K562 (cell line): Measurements from ENCODE around the gene PRR30. TPM values are rescaled to one million over a fixed set of nuclear protein-coding genes. Genes with fewer than 3 reads are reported as not detected.
"Not testable (repeated sequence)": the region's sequence is repeated elsewhere in the genome, so short reads cannot be mapped to it uniquely, and the experiment has no call there.

Experiments used
- ATAC-seq: fragments of 200-7000 bp; cut with Tn5 transposase; 3 replicates; pipeline ENCODE4 v1.9.1; 2020; ENCODE audit warnings: moderate library complexity
- BruUV-seq: library from RNA; stranded (reverse); fragments of 400-500 nt; replicated peaks from 2 replicates; lab custom pipeline; 2021; lab: Mats Ljungman, UMichigan
- CTCF ChIA-PET: fragments of 300-600 bp; formaldehyde crosslinking; extraction: SDS; loops from one replicate; lab custom pipeline; 2021; ENCODE audit warnings: low intra/inter-chr PET ratio; lab: Yijun Ruan, JAX
- POLR2A ChIA-PET: fragments of 300-600, 350-650 bp; sonication (Branson Sonifier 250); formaldehyde crosslinking; extraction: SDS; loops from one replicate; lab custom pipeline; 2021; ENCODE audit warnings: antibody characterized with exemption, inconsistent platforms; lab: Yijun Ruan, JAX
- DNase-seq, 4 experiments: peaks; one replicate each; pipeline versions ENCODE4 v3.0.0 to v3.0.0-alpha.2; 2011 to 2018; ENCODE audit warnings: low spot score in 3 of 4, mixed read lengths in 3 of 4; ENCODE audit errors: extremely low read depth in 1 of 4
- FAIRE-seq: peaks from 2 replicates; lab custom pipeline; 2011; peaks lifted over from hg19 to GRCh38; lab: Jason Lieb, UNC
- H2AFZ ChIP-seq: 2 replicates; pipeline ENCODE4 v1.6.0; 2011; ENCODE audit warnings: low read depth, low read length, control low read depth, inconsistent platforms
- H3K27ac ChIP-seq: fragments of 200-600 bp; 3 replicates; pipeline ENCODE4 v1.8.0; 2011; ENCODE audit warnings: low read depth, mild to moderate bottlenecking, control low read depth, inconsistent platforms, low read length, moderate library complexity, mixed read lengths; ENCODE audit errors: extremely low read depth
- H3K27me3 ChIP-seq, 2 experiments: fragments of 300-600 bp in 1 of 2; 2 replicates in 1 of 2; 3 replicates in 1 of 2; pipeline versions ENCODE4 v1.6.0 to v1.8.0; 2011; ENCODE audit warnings: inconsistent platforms in 2 of 2, low read length in 2 of 2, mild to moderate bottlenecking in 1 of 2, mixed read lengths in 1 of 2, moderate library complexity in 1 of 2; ENCODE audit not compliant: control insufficient read depth in 2 of 2, insufficient read depth in 2 of 2
- H3K36me3 ChIP-seq: fragments of 300-600 bp; 3 replicates; pipeline ENCODE4 v1.8.0; 2011; ENCODE audit warnings: mild to moderate bottlenecking, low read length, inconsistent platforms; ENCODE audit not compliant: control insufficient read depth, insufficient read depth
- H3K4me1 ChIP-seq, 2 experiments: fragments of 200-600 bp in 1 of 2; replicated peaks in 1 of 2; 2 replicates in 1 of 2; 3 replicates in 1 of 2; pipeline versions ENCODE4 v1.5.1 to v1.8.0; 2011; ENCODE audit warnings: inconsistent platforms in 2 of 2, low read length in 2 of 2, mild to moderate bottlenecking in 1 of 2, mixed read lengths in 1 of 2, moderate library complexity in 1 of 2; ENCODE audit not compliant: control insufficient read depth in 2 of 2, insufficient read depth in 2 of 2
- H3K4me2 ChIP-seq: 2 replicates; pipeline ENCODE4 v1.6.1; 2011; ENCODE audit warnings: low read length, control low read depth, inconsistent platforms, mixed read lengths; ENCODE audit not compliant: insufficient read depth
- H3K4me3 ChIP-seq: fragments of 200-600 bp; sonication (generic), shearing (Covaris generic); 2 replicates; pipeline ENCODE4 v1.5.1; 2016; ENCODE audit warnings: control low read depth, inconsistent platforms
- H3K79me2 ChIP-seq: fragments of 200-600 bp; 3 replicates; pipeline ENCODE4 v1.8.0; 2011; ENCODE audit warnings: low read length, inconsistent platforms; ENCODE audit not compliant: control insufficient read depth, insufficient read depth
- H3K9ac ChIP-seq, 2 experiments: 2 replicates each; pipeline versions ENCODE4 v1.6.0 to v1.6.1; 2011; ENCODE audit warnings: low read depth in 2 of 2, low read length in 2 of 2, control low read depth in 1 of 2, inconsistent platforms in 1 of 2, mild to moderate bottlenecking in 1 of 2, mixed read lengths in 1 of 2; ENCODE audit not compliant: insufficient read depth in 1 of 2
- H3K9me1 ChIP-seq: one replicate; pipeline ENCODE4 v1.6.0; 2011; ENCODE audit warnings: inconsistent platforms, mild to moderate bottlenecking, low read length, moderate library complexity; ENCODE audit not compliant: control insufficient read depth, insufficient read depth
- H3K9me3 ChIP-seq: replicated peaks from 2 replicates; pipeline ENCODE4 v1.5.1; 2011; ENCODE audit warnings: low read depth, low read length, inconsistent platforms; ENCODE audit not compliant: control insufficient read depth, insufficient read depth
- H4K20me1 ChIP-seq: replicated peaks from 2 replicates; pipeline ENCODE4 v1.6.1; 2011; ENCODE audit warnings: low read length, inconsistent platforms, mixed read lengths; ENCODE audit not compliant: control insufficient read depth, insufficient read depth
- NFYB ChIP-seq: IDR thresholded peaks from 2 replicates; pipeline ENCODE4 v1.6.1; 2011; ENCODE audit warnings: mild to moderate bottlenecking, moderate library complexity; ENCODE audit not compliant: insufficient read length; ENCODE audit errors: extremely low read depth
- RBFOX2 ChIP-seq: fragments of 200-400 bp; formaldehyde crosslinking; IDR thresholded peaks from 2 replicates; pipeline ENCODE4 v1.6.1; 2017; ENCODE audit warnings: low read depth, mild to moderate bottlenecking, low read length, moderate library complexity
- ZNF121 ChIP-seq: sonication (generic); formaldehyde crosslinking; conservative IDR thresholded peaks from 2 replicates; pipeline ENCODE4 v1.8.0; 2022; ENCODE audit warnings: missing genetic modification reagents
- WGBS: fragments of 100-300 bp; shearing (Covaris generic); methylation state at CpG from one replicate; pipeline ENCODE4 v1.1.6; 2016; ENCODE audit warnings: low coverage, mixed read lengths; ENCODE audit not compliant: insufficient coverage; ENCODE audit errors: missing lambda C conversion rate; 5-methylcytosine and 5-hydroxymethylcytosine counted together
- in situ Hi-C: fragments of 300-500 bp; cut with MboI; formaldehyde crosslinking; loops from 4 replicates; pipeline ENCODE4 v1.15.0; 2018; ENCODE audit warnings: inconsistent platforms, mixed read lengths
- intact Hi-C: fragments of 100-400 bp; cut with micrococcal nuclease; formaldehyde crosslinking; loops from 2 replicates; pipeline ENCODE4 v1.14.2; 2022
- polyA plus RNA-seq, 8 experiments: library from polyadenylated mRNA; depleted of rRNA in 4 of 8; stranded (reverse) in 5 of 8; unstranded in 3 of 8; fragments of >200 nt; fragmentation: Nextera tagmentation in 2 of 8; fragmentation: Illumina TruSeq in 1 of 8; extraction: Ambion mirVana in 2 of 8; extraction: Trizol in 1 of 8; gene quantifications; 2 replicates each; pipeline versions ENCODE4 v1.2.1 to v1.2.3, GENCODE V29; 2011 to 2014; ENCODE audit warnings: inconsistent platforms in 1 of 8, missing spikeins in 1 of 8
- total RNA-seq, 7 experiments: library from RNA; depleted of rRNA in 6 of 7; stranded (reverse); fragments of >200 nt in 6 of 7; fragmentation: Illumina TruSeq in 2 of 7; extraction: Trizol in 2 of 7; gene quantifications; 2 replicates each; pipeline versions ENCODE4 v1.2.1 to v1.2.3, GENCODE V29; 2011 to 2021; ENCODE audit warnings: low replicate concordance in 1 of 7
- TF ChIP-seq, protein P1 (sequence below): sonication (generic); formaldehyde crosslinking; IDR thresholded peaks from 2 replicates; pipeline ENCODE4 v1.8.1; 2023; ENCODE audit warnings: missing genetic modification reagents, mild to moderate bottlenecking, borderline replicate concordance

Gene PRR30
- total and polyA plus RNA-seq, 9 of the 15 experiments (the other 6 are each of a cell fraction or from before 2014, with no cell fraction given), result not detected

DNA sequence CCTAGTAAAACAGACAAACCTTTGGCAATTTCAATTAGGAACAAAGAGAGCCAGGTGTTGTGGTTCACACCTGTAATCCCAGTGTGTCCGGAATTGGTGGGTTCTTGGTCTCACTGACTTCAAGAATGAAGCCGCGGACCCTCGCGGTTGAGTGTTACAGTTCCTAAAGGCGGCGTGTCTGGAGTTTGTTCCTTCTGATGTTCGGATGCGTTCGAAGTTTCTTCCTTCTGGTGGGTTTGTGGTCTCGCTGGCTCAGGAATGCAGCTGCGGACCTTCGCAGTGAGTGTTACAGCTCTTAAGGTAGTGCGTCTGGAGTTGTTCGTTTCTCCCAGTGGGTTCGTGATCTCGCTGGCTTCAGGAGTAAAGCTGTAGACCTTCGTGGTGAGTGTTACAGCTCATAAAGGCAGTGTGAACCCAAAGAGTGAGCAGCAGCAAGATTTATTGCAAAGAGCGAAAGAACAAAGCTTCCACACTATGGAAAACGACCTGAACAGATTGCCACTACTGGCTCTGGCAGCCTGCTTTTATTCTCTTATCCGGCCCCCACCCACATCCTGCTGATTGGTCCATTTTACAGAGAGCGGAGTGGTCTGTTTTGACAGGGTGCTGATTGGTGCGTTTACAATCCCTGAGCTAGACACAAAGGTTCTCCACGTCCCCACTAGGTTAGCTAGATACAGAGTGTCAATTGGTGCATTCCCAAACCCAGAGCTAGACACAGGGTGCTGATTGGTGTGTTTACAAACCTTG, 28.4 kb downstream of the PRR30 start:
- H3K4me3 ChIP-seq, intact Hi-C loops, BruUV-seq, CTCF ChIA-PET, in situ Hi-C loops, FAIRE-seq, H3K9me3 ChIP-seq, H3K27ac ChIP-seq, H3K27me3 ChIP-seq, DNase-seq, H3K9ac ChIP-seq, ATAC-seq, H4K20me1 ChIP-seq, H3K4me1 ChIP-seq, H3K9me1 ChIP-seq, H3K79me2 ChIP-seq, H3K36me3 ChIP-seq, H3K4me2 ChIP-seq: not testable (repeated sequence)
- 64% methylated on average over 24 of the region's 24 CpGs for WGBS
- H2AFZ ChIP-seq, result peak overlapping the region; percentile 35; the same call in 1 of the 2 replicates
- POLR2A ChIA-PET, result interaction anchor here (0.6 to 4.5 kb wide), 3 partner anchors 14 to 230 kb away, joined by 3 to 17 read pairs (median 3); partner anchors contain the start of gene ABHD1
- peak; percentile 40 for TF ChIP-seq NFYB

DNA sequence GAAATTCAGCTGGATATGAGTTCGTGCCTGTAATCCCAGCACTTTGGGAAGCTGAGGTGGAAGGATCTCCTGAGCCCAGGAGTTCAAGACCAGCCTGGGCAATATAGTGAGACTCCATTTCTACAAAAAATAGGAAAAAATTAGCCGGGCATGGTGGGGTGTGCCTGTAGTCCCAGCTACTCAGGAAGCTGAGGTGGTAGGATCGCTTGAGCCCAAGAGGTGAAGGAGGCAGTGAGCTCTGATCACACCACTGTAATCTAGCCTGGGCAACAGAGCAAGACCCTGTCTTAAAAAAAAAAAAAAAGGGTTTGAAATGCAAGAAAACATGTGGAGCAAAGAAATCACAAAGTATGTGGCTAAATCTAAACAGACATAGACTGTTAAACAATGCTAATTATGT, 30.1 kb downstream of the PRR30 start:
- no peaks in the 10 kb centered on the region for H3K9me3 ChIP-seq
- H2AFZ ChIP-seq, result no peak overlapping the region
- CTCF ChIA-PET, result no interaction called here
- H3K9me1 ChIP-seq, result no peaks in the 10 kb centered on the region
- ATAC-seq, result no peak
- no peak overlapping the region for H3K4me3 ChIP-seq
- H3K79me2 ChIP-seq, result no peaks in the 10 kb centered on the region
- no peak overlapping the region for H3K27ac ChIP-seq
- no peaks in the 10 kb centered on the region for H3K36me3 ChIP-seq
- 16% methylated on average over 3 of the region's 3 CpGs for WGBS
- no peak for FAIRE-seq
- in situ Hi-C loops, result no loop called here
- intact Hi-C loops, result no loop called here
- no peaks in the 10 kb centered on the region; a peak in 1 of 5 replicates for H3K4me1 ChIP-seq
- POLR2A ChIA-PET, result no interaction called here
- TF ChIP-seq, protein P1, sequence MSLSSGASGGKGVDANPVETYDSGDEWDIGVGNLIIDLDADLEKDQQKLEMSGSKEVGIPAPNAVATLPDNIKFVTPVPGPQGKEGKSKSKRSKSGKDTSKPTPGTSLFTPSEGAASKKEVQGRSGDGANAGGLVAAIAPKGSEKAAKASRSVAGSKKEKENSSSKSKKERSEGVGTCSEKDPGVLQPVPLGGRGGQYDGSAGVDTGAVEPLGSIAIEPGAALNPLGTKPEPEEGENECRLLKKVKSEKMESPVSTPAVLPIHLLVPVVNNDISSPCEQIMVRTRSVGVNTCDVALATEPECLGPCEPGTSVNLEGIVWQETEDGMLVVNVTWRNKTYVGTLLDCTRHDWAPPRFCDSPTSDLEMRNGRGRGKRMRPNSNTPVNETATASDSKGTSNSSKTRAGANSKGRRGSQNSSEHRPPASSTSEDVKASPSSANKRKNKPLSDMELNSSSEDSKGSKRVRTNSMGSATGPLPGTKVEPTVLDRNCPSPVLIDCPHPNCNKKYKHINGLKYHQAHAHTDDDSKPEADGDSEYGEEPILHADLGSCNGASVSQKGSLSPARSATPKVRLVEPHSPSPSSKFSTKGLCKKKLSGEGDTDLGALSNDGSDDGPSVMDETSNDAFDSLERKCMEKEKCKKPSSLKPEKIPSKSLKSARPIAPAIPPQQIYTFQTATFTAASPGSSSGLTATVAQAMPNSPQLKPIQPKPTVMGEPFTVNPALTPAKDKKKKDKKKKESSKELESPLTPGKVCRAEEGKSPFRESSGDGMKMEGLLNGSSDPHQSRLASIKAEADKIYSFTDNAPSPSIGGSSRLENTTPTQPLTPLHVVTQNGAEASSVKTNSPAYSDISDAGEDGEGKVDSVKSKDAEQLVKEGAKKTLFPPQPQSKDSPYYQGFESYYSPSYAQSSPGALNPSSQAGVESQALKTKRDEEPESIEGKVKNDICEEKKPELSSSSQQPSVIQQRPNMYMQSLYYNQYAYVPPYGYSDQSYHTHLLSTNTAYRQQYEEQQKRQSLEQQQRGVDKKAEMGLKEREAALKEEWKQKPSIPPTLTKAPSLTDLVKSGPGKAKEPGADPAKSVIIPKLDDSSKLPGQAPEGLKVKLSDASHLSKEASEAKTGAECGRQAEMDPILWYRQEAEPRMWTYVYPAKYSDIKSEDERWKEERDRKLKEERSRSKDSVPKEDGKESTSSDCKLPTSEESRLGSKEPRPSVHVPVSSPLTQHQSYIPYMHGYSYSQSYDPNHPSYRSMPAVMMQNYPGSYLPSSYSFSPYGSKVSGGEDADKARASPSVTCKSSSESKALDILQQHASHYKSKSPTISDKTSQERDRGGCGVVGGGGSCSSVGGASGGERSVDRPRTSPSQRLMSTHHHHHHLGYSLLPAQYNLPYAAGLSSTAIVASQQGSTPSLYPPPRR, result no peak
- TF ChIP-seq ZNF121 (CRISPR knock-in tag) (peak; percentile 81), RBFOX2 (no peak)
- H3K9ac ChIP-seq, result no peak overlapping the region
- no peaks in the 10 kb centered on the region for H4K20me1 ChIP-seq
- no TSS peak for BruUV-seq
- H3K27me3 ChIP-seq, result no peaks in the 10 kb centered on the region
- no peak overlapping the region for H3K4me2 ChIP-seq
- no peak for DNase-seq
